GM04503 (cell line): Measurements from ENCODE around the gene ALX4.

Experiments used
- DNase-seq: peaks from one replicate; pipeline ENCODE4 v3.0.0-alpha.2; 2012; ENCODE audit warnings: low read depth

Gene ALX4

DNA sequence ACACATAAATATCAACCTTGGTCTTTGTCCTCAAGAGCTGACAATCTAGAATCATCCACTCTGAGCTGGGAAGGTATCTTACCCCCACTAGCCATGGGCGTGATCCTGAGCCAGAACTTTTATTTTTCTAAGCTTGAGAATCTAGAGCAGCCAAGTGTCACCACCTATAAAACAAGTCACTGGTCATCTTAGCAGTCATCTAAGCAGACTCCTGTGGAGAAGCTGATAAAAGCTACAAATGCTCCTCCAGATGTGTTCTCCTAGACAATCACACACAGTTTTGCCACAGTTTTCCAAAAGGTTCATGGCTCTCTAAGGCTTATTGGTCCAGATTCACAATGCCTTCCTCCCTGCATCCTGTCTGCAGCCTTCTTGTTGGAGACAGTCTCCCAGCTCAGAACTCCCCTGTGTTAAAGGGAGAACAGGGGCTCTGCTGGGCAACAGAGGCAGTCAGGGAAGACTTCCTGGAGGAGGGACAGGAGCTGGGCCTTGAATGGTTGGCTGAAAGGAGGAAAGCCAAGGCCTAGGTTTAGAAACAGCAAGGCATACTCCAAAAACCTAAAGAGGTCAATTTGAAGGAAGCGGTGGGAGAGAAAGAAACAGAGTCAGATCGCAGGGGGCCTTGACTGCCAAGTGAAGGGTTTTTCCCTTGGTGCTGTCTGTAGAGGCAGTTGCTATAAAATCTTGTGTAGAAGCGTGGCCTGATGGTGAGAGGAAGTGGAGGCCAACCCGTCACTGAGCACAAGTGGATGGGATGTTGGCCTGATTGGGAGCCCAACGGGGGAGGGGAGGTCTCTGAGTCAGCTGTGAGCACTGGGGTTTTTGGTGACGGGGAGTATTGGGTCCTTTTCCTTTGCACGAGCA is 42.0 kb downstream of the ALX4 start:
- no peak for DNase-seq

DNA sequence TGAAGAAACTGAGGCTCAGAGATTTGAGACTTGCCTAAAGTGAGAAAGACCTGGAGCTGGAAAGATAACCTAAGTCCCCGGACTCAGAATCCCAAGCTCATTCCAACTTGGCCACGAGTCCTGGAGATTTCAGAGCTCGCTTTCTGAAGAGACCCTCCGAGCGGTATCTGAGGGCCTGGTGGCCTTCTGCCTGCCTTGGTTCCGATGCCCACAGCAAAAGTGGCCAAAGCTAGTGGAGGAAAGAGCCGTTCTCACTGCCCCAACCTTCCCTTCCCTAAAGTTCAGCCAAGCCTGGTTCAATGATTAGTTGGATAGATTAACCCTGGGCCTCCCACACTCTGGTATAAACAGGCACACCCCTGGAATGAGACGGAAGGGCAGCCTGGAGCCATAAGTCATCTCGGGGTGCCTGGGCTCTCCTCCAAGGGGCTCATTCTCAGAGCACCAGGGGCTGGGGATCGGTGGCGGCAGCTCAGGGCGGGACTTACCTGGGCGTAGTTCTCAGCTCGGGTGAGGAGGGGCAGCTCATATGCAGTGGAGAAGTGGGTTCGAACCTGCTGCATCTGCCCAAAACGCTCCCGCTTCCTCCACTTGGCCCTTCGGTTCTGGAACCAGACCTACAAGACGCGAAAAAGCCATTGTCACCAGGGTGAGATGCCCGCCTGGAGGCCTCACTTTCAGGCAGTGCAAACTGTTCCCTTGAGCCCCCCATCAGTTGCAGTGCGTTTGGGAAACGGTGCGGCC is 42.8 kb downstream of the ALX4 start:
- no peak for DNase-seq

DNA sequence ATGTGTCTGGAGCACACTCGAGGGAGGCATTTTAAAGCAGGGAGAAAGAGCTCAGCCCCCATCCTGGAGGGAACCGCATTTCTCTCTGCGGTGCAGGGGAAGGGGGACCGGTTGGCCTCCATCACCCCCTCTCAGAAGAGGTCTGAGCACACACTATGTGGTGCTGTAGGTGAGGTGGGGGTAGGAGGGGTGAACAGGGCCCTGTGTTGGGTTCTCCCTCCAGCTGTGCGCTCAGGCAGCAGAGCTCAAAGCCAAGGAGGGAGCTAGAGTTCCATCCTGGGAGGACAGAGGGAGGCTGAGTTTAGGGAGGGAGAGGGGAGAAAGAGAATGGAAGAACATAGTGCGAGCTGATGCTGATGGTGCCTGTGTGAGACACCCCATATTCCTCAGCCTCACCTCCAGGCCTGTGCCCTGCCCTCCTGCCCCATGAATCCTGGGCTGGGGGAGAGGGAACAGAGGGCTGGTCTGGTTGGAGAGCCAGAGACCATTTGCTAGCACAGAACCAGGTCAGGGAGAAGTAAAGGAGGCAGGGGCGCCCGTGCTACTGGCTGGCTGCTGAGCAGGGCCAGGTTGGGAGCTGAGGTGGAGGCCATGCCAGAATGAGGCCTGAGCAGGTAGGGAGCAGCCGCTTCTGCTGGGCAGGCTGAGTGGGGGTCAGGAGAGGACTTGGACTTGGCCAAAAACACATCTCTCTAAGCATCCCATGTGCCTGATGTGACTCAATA is 43.7 kb downstream of the ALX4 start:
- no peak for DNase-seq

DNA sequence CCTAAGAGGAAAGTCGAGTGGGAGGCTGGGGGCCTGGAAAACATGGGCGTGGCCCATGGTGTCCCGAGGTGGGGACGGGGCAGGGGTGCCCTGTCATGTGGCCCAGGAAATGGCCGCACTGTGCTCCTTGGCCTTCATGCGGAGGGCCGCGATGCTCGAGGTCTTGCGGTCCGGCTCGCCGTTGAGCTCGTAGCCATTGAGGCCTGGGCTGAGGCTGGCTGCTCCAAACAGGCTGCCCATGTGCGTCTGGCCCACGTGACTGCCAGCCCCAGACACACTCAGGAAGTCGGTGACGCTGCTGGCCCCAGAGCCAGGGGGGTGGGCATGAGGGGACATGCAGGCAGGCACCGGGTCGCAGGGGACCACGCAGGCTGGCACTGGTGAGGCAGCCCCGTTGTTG is 45.2 kb downstream of the ALX4 start:
- no peak for DNase-seq

DNA sequence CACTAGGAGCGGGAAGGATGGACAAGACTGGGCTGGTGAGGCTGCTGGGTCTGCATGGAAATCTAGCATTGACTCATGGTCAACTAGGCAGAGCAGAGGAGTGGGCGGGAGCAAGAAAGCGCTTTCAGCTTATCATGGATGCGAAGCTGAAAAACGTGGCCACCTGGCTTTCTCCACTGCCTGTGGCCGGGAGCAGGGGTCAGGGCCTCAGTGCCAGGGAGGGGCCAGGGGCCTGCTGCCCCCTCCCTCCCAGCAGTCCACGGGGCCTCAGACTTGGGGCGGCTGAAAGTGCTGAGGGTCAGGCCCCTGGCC is 45.5 kb downstream of the ALX4 start:
- no peak for DNase-seq

DNA sequence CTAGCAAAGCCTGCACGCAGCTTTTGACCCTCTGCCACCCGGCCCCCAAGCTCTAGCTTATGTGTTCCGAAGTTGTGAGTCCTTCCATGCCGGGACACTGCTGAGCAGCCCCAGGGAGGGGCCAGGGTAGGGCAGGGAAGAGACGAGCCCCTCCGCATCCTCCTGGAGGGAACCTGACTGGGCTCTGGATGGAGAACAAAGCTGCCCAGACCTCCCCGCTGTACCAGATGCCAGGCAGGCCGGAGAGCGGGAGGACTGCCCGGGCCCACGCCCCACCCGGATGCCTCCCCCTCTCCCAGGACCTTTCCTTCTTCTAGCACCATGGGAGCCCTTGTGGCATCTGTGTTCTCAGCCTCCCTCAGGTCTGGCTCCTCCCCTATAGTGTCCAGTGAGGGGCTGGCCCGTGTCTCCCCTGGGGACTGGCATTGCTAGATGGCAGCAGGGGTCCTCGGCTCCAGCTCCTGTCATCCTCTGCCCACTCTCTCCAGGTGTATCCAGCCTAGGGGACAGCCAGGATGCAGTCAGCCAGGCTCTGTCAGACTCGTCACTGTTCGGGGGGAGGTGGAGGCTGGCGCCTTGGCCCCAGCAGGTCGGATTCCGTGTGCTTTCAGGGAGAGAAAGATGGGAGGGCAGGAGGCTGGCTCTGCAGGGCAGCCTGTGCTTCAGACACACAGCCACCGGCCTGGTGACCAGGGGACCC is 46.1 kb downstream of the ALX4 start:
- no peak for DNase-seq

DNA sequence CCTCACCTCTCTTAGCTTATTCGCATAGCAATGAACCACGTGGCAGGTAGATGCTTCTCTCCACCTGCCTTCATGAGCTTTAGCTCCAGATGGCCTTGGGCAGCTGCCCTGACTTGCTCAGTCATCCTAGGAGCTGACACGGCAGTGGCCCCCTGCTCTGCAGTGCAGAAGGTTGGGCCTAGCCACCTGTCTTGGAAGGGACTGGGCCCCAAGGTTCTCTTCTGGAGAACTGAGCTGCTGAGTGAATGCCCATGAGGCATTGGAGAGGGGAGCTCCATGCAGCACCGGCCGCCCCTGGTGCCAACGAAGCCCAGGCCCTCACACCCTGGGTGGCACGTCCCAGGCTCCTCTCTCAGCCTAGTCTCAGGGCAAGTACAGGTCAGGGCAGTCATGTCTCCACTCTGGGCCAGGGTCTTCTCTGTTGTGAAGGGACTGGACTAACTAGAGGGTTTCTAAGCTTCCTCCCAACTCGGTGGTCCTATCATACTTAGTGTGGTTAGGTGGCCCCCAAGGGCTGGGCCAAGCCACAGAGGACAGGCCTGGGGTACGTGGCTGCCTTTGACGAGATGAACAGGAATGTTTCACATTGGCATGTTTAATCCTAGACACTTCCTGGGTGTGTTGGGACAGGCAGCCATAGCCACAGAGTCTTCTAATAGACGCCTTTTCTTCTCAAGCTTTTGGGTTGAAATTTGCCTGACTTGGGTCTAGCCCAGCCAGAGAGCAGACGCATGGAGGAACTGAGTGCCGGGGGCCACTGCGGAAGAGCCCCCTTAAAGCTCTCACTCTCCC is 47.9 kb downstream of the ALX4 start:
- no peak for DNase-seq

DNA sequence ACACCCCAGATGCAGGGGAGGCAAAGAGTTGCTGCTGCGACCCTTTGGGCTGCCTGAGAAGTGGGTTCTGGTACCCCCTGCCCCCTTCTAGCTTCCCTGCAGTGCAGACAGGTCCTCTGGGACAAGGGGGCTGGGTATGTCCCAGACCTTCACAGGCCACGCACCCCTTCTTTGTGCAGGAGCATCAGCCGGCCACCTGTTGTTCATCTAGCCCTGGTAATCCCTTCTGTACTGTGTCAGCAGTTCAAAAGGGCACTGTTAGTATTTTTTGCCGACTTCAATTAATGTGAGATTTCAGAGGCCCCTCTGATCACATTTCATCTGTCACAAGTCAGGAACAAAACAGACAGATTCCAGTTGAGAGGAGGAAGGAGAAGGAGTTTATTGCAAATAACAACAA is 49.9 kb downstream of the ALX4 start:
- DNase-seq, result no peak

DNA sequence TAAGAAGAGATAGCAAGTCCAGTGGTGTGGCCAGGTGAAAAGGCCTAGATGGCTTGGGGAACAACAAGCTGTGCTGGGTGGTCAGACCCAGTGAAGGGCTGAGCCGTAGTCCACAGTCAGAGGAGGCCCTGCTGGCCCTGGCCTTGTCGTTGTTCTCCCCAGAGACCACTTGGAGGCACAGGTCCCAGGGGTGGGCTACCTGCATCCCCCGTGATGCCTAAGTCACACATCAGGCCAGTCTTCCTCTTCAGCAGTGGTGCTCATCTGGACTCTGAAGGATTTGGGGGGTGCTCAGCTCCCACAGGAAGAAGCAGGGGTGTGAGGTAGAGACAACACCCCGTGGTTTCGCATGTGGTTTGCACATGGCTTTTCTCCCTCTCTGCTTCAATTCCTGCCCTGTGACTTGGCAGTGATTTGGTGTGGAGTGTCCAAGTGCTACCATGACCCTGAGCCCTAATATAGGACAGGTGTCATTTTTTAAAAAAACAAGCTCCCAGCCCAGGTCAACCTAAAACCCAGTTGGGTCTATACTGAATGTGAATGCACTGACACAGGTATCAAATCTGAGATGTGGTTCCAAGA is 51.0 kb downstream of the ALX4 start:
- no peak for DNase-seq

DNA sequence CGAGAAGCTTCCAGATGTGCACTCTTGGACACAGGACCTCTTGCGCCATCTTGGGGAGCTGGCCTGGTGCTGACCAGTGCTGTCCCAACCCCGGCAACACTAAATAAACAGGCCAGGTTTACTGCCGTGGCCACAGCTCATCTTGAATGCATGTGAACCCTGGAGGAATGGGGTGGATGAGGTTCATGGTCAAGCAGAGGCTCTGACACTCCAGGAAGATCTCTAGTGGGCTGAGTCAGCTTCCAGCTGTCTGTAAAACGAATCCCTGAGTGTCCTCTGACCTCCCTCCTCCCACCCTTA is 51.8 kb downstream of the ALX4 start:
- no peak for DNase-seq

DNA sequence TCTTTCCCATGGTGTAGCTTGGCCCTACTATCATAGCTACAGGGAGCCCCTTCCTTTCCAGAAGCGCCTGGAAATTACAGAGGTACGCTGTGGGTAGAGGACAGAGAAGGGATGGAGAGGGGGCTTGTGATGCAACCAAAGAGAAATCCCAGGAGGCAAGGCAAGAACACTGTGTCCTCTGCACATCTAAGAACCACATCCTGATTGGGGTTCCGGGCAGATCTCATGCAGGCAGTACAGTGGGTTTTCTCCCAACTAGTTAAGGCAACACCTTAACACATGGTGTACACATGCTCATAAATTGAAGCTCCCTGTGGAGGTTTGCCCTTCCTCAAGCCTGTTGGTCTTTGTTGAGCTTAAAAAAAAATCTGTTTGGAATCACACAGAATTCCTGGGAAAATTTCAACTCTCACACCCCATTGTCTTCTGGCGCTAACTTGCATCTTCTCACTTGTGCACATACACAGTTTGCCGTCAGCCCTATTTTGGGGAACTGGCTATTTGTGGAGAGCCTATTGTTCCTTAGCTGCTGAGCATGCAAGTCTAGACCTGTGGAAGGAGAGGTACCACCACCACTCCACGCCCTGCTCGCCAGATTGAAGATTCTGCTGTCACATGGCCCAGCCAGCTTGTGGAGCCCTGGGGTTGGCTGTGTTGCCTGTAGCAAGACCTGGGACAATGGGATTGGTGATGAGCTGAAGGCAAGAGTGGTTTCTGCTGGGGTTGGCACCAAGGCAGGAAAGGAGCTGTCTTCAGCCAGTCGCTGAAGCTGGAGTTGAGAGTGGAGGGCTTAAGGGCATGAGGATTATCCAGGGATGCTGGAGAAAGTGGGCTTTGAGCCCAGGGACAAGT is 52.4 kb downstream of the ALX4 start:
- DNase-seq, result no peak

DNA sequence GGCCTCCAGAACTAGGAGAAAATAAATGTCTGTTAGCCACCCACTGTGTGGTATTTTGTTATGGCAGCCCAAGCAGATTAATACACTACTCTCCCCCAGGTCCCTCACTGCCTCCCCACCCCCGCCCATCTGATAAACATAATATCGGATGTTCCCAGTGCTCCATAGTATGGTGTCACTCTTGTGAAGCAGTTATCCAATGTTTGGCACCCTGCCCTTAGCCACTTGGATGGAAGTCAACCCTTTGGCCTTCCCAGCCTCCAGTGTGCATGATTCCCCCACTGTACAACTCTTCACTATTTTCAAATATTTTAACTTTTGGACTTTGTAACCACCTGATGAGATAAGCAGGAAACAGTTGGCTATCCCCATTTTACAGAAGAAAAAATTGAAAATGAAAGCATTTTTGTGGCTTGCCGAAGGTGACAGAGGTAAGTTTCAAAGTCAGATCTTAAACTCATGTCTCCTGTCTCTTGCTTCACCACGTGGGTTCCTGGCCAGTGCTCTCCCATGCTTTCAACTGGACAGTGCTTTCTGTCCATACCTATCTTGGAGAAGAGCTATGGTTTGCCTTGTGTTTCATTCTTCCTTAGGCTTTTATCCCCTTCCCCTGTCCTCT is 53.2 kb downstream of the ALX4 start:
- DNase-seq, result no peak

DNA sequence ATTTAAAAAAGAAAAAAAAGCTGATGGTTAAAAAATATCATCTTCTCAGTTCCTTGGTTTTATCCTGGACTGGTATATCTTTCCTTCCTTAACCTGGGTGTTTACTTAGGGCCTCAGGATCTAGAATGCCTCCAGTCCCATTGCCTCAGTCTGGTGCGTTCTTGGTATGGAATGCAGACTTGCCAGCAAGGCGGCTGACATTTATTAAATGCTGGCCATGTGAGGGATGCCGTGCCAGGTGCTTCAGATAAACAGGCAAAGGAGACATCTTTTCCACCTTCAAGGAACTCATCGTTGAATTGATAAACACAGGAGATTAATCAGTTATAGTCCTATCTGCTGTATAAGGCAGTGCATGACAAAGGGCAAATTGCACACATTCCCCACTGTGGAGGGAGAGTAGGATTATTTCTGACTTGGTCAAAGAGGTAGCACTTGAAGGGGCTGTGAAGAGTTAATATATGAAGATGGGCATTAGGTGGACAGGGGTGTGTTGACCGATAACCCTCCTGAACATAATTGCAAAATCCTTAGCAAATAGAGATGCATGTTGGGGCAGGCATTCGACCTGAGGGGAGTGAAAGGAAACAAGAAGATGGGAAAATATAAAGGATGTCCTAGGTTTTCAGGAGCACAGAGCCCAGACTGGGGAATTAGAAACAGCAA is 54.4 kb downstream of the ALX4 start:
- DNase-seq, result no peak

DNA sequence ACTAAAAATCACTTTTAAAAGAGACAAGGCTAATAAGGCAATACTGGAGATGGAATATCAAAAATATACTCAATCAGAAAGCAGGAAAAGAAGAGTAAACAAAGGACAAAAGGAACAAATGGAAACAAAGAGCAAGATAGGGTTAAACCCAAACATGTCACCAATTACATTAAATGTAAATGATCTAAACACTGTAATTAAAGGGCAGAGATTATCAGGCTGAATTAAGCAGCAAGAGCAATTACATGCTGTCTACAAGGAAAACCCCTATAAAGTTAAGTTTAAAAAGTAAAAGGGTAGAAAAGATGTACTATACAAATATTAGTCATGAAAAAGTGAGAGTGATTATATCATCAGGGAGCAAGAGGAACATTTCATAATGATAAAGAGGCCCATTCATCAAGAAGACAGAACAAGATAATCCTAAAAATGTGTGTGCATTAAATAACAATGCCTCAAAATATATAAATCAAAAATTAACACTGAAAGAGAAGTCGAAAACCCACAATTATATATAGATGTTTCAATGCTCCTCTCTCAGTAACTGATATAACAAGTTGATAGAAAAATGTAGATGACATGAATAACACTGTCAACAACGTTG is 56.8 kb downstream of the ALX4 start:
- no peak for DNase-seq

DNA sequence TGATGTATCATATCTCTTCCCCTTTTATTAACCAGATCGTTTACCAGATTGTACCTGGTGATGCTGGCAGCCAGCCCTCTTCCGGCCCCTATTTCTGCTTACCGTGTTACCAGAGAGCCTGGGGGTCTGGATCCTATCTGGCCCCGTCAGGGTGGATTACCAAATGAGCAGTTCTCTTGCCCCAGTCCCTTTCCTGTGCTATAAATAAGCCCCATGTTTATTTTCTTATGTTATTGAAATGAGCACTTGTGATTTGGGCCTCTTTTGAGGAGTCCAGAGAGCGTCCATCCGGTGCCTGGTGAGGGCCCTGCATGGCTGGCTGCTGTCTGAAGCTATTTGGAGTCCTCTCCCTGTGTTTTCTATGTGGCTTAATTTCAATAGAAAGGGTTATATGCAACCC is 59.5 kb downstream of the ALX4 start:
- no peak for DNase-seq

DNA sequence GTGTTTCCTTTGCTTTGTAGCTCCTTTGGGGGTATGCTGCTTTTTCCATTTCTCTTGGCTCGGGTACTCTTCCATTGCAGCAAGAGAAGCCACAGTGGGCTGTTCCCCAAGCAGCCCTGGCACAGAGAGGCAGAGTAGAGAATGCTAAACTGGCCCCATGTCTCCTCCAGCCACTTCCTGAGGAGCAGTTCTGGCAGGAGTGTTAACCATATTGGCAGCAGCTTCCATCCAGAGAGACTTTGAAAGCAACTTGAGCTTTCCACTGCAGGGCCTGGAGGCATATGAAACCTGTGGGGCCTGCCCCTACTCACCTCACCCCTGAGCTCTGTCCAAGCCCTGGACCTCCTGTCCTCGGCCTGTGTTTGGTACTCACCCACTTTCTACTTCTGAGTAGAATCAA is 61.8 kb downstream of the ALX4 start:
- DNase-seq, result no peak

DNA sequence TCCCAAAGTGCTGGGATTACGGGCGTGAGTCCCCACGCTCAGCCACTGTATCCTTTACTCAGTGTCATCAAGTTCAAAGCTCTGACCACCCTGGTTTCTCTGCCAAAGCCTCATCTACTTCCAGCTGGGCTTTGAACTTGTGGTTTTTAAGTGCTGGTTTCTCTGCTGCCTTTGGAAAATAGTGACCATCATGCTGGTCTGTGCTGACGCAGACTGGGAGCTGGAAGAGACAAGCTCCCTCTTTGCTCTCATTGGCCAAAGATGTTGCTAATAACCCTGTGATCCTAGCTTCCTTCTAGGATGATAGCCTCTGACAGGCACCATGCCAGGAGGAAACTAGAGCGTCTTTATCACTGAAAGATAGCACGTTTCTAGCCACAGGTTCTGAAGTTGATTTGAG is 62.4 kb downstream of the ALX4 start:
- DNase-seq, result no peak

DNA sequence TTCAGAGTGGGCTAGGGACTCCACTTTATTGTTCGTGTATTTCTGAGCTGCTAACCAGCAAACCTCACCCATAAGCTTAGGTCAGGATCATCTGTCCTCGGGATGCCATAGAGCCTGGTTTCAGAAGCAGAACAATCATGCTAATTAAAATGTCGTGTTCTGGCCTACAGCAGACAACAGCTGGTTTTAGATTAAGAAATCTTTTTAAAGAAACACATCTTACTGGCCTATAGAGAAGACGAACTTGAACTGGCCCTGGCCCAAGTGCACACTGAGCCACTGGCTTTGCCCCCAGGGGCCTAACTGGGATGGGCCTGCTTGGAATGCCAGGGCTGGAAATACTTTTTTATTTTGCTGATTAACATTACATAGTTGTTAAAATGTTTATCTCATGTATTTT is 63.2 kb downstream of the ALX4 start:
- DNase-seq, result peak; percentile 49
